GM10847 (cell line): ENCODE data around the gene ACTL6B.

Source experiments
- POLR2A ChIP-seq: IDR thresholded peaks from 2 replicates; pipeline ENCODE4 v1.6.1; 2011; ENCODE audit not compliant: insufficient read length; ENCODE audit errors: extremely low read depth

Gene ACTL6B

DNA sequence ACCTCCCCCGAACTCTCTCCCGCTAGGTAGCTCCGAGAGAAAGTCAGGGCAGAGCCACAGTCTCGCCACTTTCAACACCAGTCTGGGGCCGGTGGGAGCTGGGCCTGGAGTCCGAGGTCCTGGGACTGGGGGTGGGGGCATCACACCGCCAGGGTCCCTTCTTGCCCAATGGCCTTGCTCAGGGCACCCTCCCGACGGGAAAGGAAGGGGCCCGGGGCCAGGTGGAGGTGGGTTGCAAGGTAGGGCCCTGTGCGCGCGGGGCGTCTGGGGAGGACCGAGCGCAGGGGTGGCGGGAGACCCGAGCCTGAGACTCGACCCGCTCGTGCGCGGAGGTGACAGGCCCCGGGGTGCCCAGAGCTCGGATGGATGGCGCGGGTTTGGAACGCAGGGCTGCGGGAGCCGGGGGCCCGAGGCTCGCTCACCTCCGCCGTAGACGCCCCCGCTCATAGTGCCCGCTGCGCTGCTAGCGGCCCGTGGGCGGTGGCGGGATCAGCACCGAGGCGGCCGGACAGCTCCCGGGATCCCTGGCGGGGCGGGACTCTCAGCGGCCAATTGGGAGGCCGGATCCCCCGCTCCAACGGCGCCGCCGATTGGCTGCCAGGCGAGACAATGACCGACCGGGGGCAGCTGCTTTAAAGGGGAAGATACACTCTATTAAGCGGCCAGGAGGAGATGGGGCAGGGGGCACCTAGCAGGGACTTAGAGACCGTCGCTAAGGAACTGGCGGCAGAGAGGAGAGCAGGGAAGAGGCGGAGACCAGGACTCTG, at the start of gene ACTL6B:
Gene ACTL6B (minus strand): TSS at position 541 of the 767 bp plus-strand sequence. CDS start 94 bp downstream, at position 447.
- TF ChIP-seq POLR2A = no peak

- no peak for TF ChIP-seq POLR2A
Measured at GRCh38 chr7:100705320-100705752, 49.1 kb upstream of the ACTL6B start.

- no peak for TF ChIP-seq POLR2A
Measured at GRCh38 chr7:100699018-100699417, 42.8 kb upstream of the ACTL6B start.

GRCh38 chr7:100696123-100696521, 39.9 kb upstream of the ACTL6B start:
- no peak for TF ChIP-seq POLR2A

GRCh38 chr7:100694098-100694745, 38.0 kb upstream of the ACTL6B start, which contains the start of gene GIGYF1:
TSS of gene GIGYF1 (minus strand) at chr7:100694250. CDS start at chr7:100688238, 6,012 bp downstream.
- TF ChIP-seq POLR2A = no peak

DNA sequence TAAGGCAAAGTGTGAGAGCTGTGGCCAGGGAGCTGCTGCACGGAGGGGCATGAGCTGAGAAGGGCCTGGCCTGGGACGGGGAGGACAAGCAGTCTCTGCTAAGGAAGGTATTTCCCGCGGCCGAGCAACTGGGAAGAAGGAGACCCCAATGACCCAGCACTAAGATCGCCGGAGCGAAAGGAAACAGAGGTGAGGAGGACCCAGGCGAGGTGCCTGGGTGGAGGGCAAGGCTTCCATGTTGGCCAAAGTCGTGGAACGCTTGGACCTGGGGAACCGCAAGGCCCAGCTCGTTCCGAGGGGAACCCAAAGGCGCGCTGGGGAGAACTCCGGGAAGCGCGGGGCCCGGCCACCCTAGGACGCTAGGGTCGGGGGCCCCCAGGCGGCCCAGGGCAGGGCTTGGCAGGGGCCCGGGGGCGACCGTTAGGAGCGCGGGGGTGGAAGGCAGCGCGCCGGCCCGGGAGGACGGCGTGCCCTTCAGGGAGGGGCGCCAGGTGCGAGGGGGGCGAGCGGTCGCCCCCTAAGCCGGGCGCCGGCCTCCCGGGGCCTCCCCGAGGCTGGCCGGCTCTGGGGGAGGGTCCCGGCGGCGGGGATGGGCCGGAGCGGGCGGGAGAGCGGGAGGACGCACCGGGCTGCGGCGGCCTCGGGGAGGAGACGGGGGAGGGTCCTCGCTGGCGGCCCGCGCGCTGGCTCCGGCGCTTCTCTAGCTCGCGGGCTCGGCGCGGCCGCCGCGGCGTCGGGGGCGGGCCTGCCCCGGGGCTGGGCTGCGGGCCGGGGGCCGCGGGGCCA, 37.3 kb upstream of the ACTL6B start:
- no peak for TF ChIP-seq POLR2A

DNA sequence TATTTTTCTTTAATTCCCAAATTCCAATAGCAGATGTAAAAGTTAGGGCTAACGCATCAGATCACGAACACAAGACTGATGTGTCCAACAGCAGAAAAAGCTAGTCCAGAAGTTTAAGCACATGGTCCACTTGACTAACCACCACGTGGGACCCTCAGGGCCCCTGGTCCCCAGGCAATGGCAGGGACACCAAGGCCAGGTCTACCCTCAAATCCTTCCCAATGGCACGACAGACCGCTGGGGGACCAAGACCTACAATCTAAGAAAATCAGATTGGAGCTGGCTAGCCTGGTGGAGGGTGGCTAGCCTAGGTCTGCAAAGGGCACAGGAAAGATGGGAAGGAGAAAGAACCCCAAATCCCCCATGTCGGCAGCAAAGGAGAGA, 36.3 kb upstream of the ACTL6B start:
- no peak for TF ChIP-seq POLR2A

GRCh38 chr7:100691676-100692577, 35.7 kb upstream of the ACTL6B start:
- no peak for TF ChIP-seq POLR2A

- no peak for TF ChIP-seq POLR2A
Measured at GRCh38 chr7:100689230-100690135, 33.2 kb upstream of the ACTL6B start.

GRCh38 chr7:100688326-100688860, 32.1 kb upstream of the ACTL6B start:
- no peak for TF ChIP-seq POLR2A

DNA sequence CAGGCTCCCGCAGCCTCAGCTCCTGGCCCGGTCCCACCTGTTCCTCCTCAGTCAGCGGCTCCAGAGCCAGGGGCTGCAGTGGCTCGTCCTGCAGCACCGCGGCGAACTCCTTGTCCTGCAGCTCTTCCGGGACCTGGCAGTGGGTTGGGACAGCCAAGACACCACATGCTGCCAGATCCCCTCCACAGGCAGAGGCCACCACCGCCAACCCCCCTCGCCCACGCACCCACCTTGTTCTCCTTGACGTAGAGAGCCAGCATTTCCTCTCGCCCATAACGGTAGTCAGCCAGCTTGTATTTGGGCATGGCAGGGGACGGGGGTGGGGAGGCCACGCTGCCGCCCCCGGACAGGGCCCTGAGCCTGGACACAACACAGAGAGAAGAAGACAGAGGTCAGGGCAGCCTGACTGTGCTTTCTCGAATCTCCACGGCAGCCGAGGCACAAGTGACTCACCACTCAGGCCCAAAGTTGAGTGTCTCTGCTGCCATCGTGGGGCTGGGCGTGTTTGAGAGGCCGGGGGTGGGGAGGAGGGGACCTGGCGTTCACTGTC, 31.6 kb upstream of the ACTL6B start:
- TF ChIP-seq POLR2A = no peak

DNA sequence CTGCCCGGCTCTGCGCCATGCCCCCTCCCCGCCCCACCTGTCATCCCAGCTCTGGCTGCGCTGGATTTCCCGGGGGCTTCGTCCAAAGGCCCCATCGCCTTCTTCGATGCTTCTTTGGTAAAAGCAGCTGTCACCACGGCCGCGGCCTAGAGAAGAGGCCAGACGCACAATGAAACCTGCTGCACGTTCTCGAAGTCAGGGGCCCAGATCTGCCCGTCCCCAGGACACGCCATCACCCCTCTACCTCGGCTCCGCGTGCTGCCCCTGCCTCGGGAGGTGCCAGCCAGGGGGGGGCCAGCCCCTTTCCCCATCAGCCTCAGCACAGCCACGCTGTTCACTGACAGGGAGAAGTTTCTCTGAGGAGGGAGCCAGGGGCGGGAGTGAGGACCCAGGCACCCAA, 31.0 kb upstream of the ACTL6B start:
- TF ChIP-seq POLR2A = no peak

GRCh38 chr7:100686822-100687211, 30.6 kb upstream of the ACTL6B start:
- TF ChIP-seq POLR2A = no peak
